HG02588 (cell line): ENCODE results near the gene GDF7.

Experiments used
- ATAC-seq: cut with Tn5 transposase; IDR thresholded peaks from one replicate; pipeline ENCODE4 v1.9.1; 2021; ENCODE audit warnings: mild to moderate bottlenecking, moderate library complexity; ENCODE audit not compliant: unreplicated experiment

The GDF7 gene

GRCh38 chr2:20660506-20661420 lies 6.2 kb upstream of the GDF7 start:
- ATAC-seq, result no peak

- peak; percentile 66 for ATAC-seq
These were observed 5.3 kb upstream of the GDF7 start for GRCh38 chr2:20661421-20662307.

DNA sequence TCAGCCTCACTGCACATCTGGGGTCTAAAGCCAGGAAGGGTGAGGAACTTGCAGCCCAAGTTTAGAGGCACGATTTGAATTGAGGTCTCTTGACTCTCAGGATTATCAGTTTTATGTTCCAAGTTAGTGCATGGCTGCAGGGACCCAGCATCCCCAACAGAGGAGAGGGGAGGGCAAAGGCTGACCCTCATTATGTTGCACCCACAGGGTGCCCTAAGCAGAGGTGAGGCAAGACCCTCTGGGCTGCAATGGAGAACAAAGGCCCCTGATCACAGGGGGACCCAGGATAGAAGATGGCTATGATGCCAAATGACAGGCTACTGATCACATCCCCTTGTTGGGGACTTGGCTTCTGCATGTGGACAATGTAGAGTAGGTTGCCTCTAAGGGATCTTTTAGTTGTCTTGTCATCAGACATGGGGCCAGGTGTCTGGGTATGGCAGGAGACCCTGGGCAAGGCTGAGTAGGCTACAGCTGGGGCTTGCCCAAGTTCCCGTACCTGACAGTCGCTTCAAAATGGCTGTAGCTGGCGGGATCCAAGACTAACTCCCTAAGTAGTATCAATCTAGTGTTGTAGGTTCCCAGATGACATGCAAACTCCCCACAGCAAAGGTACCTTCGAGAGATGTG lies 4.5 kb upstream of the GDF7 start:
- no peak for ATAC-seq

- no peak for ATAC-seq
These were observed 3.5 kb upstream of the GDF7 start for GRCh38 chr2:20663196-20664070.

DNA sequence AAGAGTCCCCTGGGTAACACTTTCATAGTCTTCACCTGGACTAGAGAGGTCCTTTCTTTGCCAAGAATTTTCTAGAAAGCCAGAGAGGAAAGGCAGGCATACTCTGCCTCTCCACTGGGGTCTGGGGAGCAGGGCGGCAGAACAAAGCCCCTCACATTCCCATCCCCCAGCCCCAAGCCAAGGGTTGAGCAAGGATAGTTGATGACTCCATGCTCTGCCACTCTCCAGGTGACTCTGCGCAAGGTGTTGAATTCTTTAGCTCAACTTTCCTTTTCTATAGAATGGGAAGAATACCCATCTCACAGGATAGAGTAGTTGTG lies 2.9 kb upstream of the GDF7 start:
- no peak for ATAC-seq

DNA sequence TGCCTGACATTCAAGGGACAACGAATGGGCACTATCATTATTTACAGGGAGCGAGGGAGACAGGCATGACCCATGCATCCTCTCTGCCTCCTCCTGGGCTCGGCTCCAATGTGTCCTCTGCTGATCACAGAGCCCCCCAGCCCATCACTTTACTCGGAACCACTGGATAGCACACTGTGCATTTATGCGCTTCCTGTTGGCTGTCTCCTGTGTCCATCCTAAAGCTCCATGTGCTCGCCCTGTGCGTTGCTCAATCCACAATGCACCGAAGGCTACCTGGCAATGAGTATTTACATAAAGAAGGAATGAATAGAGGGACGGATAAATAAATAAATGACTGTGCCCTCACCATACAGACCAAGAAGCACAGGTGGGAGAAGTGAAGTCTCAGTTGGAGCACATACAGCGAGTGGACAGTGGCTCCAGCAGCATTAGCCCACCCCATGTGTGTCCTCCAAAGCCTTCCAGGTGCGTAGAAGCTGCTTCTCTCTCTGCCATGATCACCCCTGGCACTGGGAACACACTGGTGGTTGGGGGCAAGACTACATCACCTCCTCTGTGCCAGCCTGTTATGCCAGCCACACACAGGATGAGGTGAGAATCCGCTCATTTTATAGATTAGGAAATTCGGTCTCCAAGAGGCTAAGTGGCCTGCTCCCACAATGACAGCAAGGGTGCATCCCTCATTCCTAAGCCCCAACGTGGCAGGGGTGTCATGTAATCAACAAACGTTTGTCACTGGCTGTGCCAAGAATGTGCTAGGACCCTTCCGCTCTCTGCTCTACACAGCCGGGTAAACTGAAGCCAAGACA lies 2.3 kb upstream of the GDF7 start:
- ATAC-seq, result no peak

GRCh38 chr2:20665243-20666004 lies 1.5 kb upstream of the GDF7 start:
- ATAC-seq, result no peak

DNA sequence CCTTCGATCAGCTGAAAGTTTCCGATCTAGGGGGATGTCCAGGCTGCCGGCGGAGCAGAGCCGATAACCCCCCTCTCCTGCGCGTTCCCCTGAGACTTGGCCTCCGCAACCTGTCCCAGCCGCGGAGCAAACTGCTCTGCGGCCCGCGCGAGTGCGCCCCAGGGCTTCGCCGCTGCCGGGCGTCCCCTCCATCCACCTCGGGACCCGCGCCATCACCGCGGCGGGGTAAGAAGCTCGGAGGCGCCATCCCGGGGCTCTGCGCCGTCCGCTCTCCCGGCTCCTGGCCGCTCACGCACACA lies 990 bp upstream of the GDF7 start:
- ATAC-seq, result no peak

GRCh38 chr2:20667151-20667530 lies 197 bp downstream of the GDF7 start:
- no peak for ATAC-seq

GRCh38 chr2:20667531-20668401 lies 822 bp downstream of the GDF7 start:
- no peak for ATAC-seq

DNA sequence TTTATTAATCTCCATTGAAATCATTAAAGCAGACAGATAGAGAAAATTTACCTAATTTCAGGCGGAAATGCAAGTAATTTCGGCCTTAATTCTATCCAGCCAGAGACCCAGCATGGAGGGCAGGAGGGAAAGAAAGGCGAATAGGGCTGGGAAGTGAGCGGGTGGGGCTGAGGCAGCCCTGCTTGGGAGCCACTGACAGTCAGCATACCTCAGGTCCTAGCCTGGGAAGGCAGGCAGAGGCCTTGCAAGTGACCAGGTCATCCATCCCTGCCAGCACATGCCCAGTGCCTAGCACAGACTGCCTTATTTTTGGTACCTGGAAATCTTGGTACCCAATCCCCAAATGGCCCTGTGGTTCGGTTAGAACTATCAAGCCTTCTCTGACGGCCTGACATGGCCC lies 1.5 kb downstream of the GDF7 start:
- no peak for ATAC-seq

DNA sequence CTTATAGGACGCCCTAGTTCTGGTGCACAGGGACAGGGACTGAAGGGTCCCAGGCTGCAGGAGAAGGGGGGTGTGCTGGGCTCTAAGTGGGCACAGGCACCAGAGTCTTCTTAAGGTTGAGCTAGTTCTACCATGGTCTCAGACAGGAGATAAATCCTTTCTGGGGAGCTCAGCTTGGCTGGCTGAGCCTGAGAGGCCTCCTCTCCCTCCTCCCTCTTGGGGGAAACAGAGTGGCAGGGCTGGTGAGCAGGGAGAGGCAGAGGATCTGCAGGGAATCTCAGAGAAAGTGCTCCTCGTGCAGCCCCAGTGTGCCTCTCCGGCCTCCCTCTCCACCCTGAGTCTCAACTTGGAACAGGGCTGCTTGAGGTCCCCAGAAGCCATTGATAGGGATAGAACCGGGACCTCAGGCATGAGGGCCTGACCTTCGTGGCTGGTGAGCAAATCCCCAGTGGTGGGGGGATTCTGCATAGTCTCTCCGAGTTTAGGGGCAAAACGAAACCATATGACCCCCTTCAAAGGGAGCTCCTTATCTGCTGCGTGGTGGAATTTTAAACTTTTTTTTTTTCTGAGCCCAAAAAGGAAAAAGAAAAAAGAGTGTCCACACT lies 2.0 kb downstream of the GDF7 start:
- ATAC-seq, result no peak

- no peak for ATAC-seq
These were observed 2.8 kb downstream of the GDF7 start for GRCh38 chr2:20669562-20670314.

DNA sequence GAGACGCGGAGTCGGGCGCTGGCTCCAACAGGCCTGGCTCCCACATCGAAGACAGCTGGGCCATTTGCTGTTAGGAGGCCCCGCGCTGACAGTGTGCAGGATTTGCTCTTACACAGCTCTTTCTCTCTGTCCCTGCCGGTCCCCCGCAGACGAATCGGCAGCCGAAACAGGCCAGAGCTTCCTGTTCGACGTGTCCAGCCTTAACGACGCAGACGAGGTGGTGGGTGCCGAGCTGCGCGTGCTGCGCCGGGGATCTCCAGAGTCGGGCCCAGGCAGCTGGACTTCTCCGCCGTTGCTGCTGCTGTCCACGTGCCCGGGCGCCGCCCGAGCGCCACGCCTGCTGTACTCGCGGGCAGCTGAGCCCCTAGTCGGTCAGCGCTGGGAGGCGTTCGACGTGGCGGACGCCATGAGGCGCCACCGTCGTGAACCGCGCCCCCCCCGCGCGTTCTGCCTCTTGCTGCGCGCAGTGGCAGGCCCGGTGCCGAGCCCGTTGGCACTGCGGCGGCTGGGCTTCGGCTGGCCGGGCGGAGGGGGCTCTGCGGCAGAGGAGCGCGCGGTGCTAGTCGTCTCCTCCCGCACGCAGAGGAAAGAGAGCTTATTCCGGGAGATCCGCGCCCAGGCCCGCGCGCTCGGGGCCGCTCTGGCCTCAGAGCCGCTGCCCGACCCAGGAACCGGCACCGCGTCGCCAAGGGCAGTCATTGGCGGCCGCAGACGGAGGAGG lies 3.5 kb downstream of the GDF7 start:
- ATAC-seq, result no peak

DNA sequence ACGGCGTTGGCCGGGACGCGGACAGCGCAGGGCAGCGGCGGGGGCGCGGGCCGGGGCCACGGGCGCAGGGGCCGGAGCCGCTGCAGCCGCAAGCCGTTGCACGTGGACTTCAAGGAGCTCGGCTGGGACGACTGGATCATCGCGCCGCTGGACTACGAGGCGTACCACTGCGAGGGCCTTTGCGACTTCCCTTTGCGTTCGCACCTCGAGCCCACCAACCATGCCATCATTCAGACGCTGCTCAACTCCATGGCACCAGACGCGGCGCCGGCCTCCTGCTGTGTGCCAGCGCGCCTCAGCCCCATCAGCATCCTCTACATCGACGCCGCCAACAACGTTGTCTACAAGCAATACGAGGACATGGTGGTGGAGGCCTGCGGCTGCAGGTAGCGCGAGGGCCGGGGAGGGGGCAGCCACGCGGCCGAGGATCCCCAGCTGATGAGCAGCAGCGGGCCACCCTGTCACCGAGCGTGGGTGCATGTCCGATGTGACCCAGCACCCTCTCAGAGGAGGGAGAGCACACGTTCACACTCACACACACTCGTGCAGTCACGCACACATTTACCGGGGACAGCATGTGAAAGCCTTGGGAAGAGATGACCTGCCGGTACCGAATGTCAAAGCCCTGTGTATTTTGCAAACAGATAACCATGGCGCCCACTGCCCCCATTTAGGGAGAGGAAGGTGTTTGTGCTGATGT lies 4.2 kb downstream of the GDF7 start:
- no peak for ATAC-seq

DNA sequence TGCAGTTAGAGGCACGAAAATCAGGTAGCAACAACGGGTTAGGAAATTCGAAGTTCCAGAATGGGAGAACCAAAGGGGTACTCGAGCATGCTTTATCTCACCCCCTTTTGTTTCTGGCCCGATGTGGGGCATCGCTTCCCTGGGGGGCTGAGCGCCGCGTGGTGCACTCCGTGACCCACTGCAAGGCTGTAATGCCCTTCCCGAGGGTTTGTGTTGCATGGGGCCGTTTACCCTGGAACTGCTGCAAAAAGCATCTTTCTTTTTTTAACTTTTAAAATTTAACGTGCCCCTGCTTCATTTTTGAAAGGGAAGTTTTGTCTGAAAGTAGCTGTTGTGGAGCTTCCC lies 4.8 kb downstream of the GDF7 start:
- no peak for ATAC-seq
